SW480 (cell line): ENCODE data around the gene IL21.
"Not testable (repeated sequence)": the region's sequence is repeated elsewhere in the genome, so short reads cannot be mapped to it uniquely, and the experiment has no call there.

Source experiments
- DNase-seq: peaks from one replicate; pipeline ENCODE4 v3.0.0-alpha.2; 2016; ENCODE audit warnings: low spot score

IL21 gene

GRCh38 chr4:122577189-122577553 is 43.7 kb downstream of the IL21 start:
- DNase-seq, result no peak

DNA sequence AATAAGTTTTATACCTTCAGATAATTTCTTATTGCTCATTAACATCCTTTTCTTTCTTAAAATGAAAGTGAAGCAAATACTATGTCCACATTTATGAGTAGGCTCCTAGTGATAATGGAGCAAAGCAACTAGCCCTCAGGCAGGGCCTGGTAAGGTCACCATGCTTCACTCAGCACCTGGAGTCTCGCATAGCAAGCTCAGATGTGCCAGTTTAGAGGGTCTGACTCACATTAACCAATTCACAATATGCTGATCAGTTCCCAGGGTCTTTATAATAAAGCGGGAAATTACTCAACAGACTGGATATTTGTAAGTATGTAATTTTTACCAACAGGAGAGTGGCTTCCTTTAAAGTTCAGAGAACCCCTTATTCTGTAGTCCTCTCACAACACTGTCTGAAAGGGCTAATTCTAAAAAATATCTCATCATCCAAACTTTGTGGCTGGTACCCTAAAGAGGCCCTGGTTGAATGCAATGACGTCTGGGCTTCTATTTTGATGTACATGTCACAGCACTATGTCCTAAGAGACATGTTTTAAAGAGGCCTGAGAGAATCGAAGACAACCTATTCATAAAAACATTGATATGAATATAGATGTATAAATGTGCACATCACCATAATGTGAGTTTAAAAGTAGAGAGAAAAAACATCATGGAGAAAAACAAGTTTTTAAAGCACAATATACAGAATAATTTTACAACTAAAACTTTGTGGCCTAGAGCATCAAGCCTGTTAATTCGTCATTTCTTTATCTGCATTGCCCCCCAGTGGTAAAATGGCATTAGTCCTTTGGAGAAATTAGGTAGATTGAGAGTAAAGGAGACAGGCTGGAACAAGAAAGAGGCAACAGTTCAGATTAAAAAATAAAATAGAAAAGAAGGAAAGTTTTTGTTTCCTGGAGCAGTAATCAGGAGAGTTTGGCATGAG is 44.3 kb downstream of the IL21 start:
- peak; percentile 35 for DNase-seq

- not testable (repeated sequence) for DNase-seq
Measured at GRCh38 chr4:122574347-122574746, 46.5 kb downstream of the IL21 start.

GRCh38 chr4:122562449-122562848 is 58.4 kb downstream of the IL21 start:
- no peak for DNase-seq
